ENCODE data around the gene KREMEN1.
A peak's percentile ranks its signal among the peaks of the same experiment; 100 is the strongest.

The KREMEN1 gene, protein sequence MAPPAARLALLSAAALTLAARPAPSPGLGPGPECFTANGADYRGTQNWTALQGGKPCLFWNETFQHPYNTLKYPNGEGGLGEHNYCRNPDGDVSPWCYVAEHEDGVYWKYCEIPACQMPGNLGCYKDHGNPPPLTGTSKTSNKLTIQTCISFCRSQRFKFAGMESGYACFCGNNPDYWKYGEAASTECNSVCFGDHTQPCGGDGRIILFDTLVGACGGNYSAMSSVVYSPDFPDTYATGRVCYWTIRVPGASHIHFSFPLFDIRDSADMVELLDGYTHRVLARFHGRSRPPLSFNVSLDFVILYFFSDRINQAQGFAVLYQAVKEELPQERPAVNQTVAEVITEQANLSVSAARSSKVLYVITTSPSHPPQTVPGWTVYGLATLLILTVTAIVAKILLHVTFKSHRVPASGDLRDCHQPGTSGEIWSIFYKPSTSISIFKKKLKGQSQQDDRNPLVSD

DNA sequence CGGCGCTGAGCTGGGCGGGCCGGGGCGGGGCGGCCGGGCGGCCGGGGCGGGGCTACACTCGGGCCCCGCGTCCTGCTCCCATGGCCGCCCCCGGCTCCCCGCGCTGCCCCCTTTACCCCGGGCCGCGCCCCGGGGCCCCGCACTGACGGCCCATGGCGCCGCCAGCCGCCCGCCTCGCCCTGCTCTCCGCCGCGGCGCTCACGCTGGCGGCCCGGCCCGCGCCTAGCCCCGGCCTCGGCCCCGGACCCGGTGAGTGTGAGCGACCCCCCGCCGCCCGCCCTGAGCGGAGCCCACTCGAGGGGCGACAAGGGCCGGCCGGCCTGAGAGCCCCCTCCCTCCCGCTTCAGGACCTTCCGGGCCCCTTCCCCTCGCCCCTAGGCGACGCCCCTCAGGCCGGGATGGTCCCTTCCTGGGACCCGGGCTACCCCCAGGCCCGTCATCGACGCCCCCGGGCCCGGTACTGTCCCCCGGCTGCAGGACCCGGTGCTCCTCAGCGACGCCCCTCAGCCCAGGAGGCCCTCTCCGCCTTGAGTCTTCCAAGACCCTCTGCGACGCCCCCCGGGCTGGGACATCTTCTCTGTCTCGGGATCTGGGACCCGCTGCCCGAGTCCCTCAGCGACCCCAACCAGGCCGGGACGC, at the start of gene KREMEN1:
Gene KREMEN1, plus strand, starts transcription at position 57 of the 639 bp plus-strand sequence. Its CDS starts 96 bp downstream, at position 153.
- Histone ChIP-seq H3K36me3 (ENCODE audit: control insufficient read depth, insufficient read depth, low read length) (no peaks in the 10 kb centered on the region), H3K9ac (ENCODE audit: low read depth, low read length) (no peak within 1 kb of the TSS), H3K4me1 (ENCODE audit: control insufficient read depth, insufficient read depth, low read length) (peaks cover 7% of the 10 kb centered on the region; the same call in 1 of the 2 replicates), H3K9me3 (ENCODE audit: control insufficient read depth, insufficient read depth, low read length) (no peaks in the 10 kb centered on the region), H3K4me3 (ENCODE audit: low read depth, low read length) (peak within 1 kb of the TSS; percentile 69), H3K27me3 (ENCODE audit: control insufficient read depth, insufficient read depth, low read length) (peaks cover 64% of the 10 kb centered on the region), H3K27ac (ENCODE audit: low read depth, low read length) (no peak within 1 kb of the TSS)

DNA sequence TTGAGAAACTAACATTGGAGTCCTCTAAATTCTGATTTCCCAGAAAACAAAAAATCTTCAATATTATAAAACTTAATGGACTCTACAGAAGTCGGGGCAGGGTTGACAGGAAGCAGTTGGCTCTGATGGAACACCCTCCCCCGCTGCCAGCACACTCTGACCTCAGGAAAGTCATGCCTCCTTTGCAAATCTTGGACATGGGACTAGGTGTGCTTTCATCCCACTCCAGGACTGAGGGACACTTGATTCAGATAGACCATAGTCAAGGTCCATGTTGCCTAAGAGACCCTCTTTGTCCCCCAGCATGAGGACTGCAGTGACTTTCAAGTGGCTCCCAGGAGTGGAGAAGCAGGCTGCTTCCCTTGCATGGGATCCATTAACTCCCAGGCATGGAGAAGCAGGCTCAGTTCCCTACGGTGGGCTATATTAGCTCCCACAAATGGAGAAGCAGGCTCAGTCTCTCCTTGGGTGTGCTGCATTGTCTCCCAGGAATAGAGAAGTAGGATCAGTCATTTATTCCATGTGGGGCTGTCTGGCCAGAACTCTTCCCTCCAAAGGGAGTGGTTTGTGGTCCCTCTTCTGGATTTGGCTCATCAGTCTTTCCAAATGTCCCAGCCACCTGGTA, 49.6 kb upstream of the KREMEN1 start:
- no peak overlapping the region for H3K4me3 ChIP-seq (ENCODE audit: low read depth, low read length)
- H3K9me3 ChIP-seq (ENCODE audit: control insufficient read depth, insufficient read depth, low read length): no peaks in the 10 kb centered on the region
- no peak overlapping the region for H3K27ac ChIP-seq (ENCODE audit: low read depth, low read length)
- H3K36me3 ChIP-seq (ENCODE audit: control insufficient read depth, insufficient read depth, low read length): no peaks in the 10 kb centered on the region
- peaks cover 10% of the 10 kb centered on the region; the same call in 1 of the 2 replicates for H3K4me1 ChIP-seq (ENCODE audit: control insufficient read depth, insufficient read depth, low read length)
- H3K27me3 ChIP-seq (ENCODE audit: control insufficient read depth, insufficient read depth, low read length): no peaks in the 10 kb centered on the region
- no peak overlapping the region for H3K9ac ChIP-seq (ENCODE audit: low read depth, low read length)

DNA sequence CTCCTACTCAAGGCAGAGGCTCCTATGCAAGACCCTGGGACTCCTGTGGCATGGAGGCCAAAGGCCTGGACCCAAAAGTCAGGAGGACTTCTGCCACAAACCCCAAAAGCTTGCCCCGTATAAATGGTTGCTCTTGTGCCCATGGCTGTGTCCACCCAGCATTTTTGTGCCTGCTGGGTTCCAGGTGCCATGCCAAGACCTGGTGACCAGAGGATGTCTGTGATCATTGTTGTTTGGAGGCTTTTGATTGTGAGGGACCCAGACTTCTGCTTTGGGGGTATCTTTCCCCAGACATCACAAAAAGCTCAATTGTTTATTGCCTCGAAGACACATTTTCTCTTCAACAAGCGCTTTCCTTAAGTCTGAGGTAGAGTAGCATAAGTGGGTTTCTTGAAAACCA, 46.3 kb upstream of the KREMEN1 start:
- H3K4me1 ChIP-seq (ENCODE audit: control insufficient read depth, insufficient read depth, low read length): peaks cover 31% of the 10 kb centered on the region
- no peak overlapping the region for H3K4me3 ChIP-seq (ENCODE audit: low read depth, low read length)
- no peaks in the 10 kb centered on the region for H3K36me3 ChIP-seq (ENCODE audit: control insufficient read depth, insufficient read depth, low read length)
- H3K27ac ChIP-seq (ENCODE audit: low read depth, low read length): no peak overlapping the region
- H3K9ac ChIP-seq (ENCODE audit: low read depth, low read length): no peak overlapping the region
- H3K27me3 ChIP-seq (ENCODE audit: control insufficient read depth, insufficient read depth, low read length): no peaks in the 10 kb centered on the region
- H3K9me3 ChIP-seq (ENCODE audit: control insufficient read depth, insufficient read depth, low read length): no peaks in the 10 kb centered on the region

DNA sequence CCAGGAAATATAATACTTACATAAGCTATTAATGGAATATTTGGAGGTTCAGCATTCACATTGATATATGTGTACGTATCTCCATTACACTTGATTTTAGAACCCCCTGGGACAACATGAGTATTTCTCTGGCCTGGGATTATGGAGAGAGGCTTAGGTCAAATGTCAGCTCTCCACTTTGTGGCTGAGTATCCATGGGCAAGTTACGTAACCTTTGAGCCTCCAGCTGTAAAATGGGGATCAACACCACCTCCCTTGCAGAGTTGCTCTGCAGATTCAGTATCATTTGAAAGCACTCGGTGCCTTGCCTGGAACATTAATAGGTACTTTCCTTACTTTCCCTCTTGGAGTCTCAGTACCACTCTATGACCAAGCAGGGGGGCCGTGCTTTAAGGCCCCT, 44.4 kb upstream of the KREMEN1 start:
- no peak overlapping the region for H3K27ac ChIP-seq (ENCODE audit: low read depth, low read length)
- H3K4me1 ChIP-seq (ENCODE audit: control insufficient read depth, insufficient read depth, low read length): peaks cover 33% of the 10 kb centered on the region
- H3K9ac ChIP-seq (ENCODE audit: low read depth, low read length): no peak overlapping the region
- no peaks in the 10 kb centered on the region for H3K27me3 ChIP-seq (ENCODE audit: control insufficient read depth, insufficient read depth, low read length)
- no peaks in the 10 kb centered on the region for H3K9me3 ChIP-seq (ENCODE audit: control insufficient read depth, insufficient read depth, low read length)
- H3K36me3 ChIP-seq (ENCODE audit: control insufficient read depth, insufficient read depth, low read length): no peaks in the 10 kb centered on the region
- H3K4me3 ChIP-seq (ENCODE audit: low read depth, low read length): no peak overlapping the region

DNA sequence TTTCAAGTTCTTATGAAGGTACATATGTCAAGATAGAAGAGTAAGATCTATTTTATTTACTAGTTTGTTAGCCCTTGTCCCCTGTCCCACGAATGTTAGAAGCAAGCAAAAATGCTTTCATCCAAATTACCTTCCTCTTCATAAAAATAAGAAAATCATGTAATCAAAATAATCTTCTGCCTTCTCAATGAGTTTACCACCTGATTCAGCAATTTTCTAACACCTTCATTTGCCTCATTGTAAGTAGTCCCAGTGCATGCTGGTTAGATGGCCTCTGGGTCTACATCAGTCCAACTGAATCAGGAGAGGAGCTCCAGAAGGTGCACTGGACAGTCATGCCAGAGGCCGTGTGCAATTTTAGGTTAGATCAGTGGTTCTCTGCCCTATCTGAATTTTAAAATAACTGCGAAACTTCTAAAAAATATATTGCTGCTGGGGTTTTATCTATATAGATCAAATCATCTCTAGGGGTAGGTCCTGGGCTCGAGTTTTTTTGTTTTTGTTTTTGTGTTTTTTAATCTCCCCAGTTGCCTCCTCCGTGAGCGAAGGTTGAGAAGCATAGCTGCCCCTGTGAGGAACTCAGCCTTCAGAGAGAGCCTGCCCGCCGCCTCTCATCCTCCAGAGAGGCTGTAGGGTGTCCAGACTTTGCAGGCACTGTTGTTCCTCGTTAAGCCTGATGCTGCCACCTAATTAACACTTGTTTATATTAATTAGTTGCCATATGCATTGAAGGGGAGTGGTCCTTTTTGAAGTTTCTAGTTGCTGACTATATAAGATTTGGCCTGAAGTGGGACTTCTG, 43.4 kb upstream of the KREMEN1 start:
- no peaks in the 10 kb centered on the region for H3K27me3 ChIP-seq (ENCODE audit: control insufficient read depth, insufficient read depth, low read length)
- H3K9me3 ChIP-seq (ENCODE audit: control insufficient read depth, insufficient read depth, low read length): no peaks in the 10 kb centered on the region
- no peak overlapping the region for H3K9ac ChIP-seq (ENCODE audit: low read depth, low read length)
- H3K4me1 ChIP-seq (ENCODE audit: control insufficient read depth, insufficient read depth, low read length): peaks cover 33% of the 10 kb centered on the region
- peak overlapping the region; percentile 62 for H3K4me3 ChIP-seq (ENCODE audit: low read depth, low read length)
- no peaks in the 10 kb centered on the region for H3K36me3 ChIP-seq (ENCODE audit: control insufficient read depth, insufficient read depth, low read length)
- H3K27ac ChIP-seq (ENCODE audit: low read depth, low read length): peak overlapping the region; percentile 96

DNA sequence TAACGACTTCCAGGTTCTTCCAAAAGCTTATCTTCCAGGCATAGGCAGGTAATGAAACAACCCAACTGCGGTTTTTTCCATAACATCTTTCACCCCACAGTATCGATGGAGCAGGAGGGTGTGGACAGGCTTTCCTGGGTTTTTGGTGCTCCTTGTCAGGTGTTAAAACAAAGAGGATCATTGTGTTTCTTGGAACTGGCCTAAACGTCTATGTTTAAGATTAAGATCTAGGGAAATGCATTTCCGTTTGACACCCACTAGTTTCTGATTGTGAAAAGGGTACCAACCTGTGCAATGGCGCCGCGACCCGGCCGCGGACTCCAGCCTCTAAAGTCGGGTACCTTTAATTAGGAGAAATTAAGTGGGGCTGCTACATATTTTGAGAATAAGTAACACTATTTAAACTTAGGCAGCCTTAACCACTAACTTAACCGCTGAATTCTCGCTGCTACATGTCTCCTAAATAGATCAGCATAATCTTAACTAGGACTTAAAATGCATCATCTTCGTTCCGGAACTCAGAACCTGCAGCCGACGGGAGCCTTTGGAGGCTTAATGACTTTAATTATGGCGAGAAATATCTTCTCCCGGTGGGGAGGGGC, 42.7 kb upstream of the KREMEN1 start:
- H3K9ac ChIP-seq (ENCODE audit: low read depth, low read length): peak overlapping the region; percentile 55; the same call in 1 of the 2 replicates
- no peaks in the 10 kb centered on the region for H3K36me3 ChIP-seq (ENCODE audit: control insufficient read depth, insufficient read depth, low read length)
- no peaks in the 10 kb centered on the region for H3K27me3 ChIP-seq (ENCODE audit: control insufficient read depth, insufficient read depth, low read length)
- H3K4me3 ChIP-seq (ENCODE audit: low read depth, low read length): peak overlapping the region; percentile 62
- H3K27ac ChIP-seq (ENCODE audit: low read depth, low read length): peak overlapping the region; percentile 96
- no peaks in the 10 kb centered on the region for H3K9me3 ChIP-seq (ENCODE audit: control insufficient read depth, insufficient read depth, low read length)
- H3K4me1 ChIP-seq (ENCODE audit: control insufficient read depth, insufficient read depth, low read length): peaks cover 33% of the 10 kb centered on the region

DNA sequence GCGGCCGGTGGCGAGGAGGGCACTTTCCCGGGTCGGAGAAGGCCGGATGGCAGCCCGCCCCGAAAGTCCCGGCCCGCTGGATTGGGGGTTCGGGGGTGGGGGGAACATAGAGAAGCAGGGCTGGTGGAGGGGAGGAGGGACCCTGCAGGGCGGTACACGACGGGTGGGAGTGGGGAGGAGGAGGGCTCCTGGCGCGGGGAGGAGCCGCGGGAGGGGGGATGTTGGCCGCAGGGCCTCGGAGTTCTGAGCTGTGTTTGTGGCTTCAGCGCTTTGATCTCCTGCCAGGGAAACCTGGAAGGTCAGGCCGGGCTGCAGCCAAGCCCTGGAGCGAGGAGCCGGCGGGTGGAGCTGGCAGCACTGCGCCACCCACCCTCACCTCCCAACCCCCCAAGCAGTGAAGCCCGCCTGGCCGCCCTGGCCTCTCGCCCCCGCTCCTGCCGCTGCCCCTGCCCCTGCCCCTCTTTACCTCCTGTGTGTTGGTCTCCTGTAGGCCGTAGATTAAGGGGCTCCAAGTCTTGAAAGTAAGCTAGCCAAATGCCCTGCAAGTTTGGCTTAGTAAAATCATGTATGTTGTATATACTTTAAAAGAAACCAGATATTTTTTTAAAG, 42.1 kb upstream of the KREMEN1 start:
- H3K4me1 ChIP-seq (ENCODE audit: control insufficient read depth, insufficient read depth, low read length): peaks cover 33% of the 10 kb centered on the region

DNA sequence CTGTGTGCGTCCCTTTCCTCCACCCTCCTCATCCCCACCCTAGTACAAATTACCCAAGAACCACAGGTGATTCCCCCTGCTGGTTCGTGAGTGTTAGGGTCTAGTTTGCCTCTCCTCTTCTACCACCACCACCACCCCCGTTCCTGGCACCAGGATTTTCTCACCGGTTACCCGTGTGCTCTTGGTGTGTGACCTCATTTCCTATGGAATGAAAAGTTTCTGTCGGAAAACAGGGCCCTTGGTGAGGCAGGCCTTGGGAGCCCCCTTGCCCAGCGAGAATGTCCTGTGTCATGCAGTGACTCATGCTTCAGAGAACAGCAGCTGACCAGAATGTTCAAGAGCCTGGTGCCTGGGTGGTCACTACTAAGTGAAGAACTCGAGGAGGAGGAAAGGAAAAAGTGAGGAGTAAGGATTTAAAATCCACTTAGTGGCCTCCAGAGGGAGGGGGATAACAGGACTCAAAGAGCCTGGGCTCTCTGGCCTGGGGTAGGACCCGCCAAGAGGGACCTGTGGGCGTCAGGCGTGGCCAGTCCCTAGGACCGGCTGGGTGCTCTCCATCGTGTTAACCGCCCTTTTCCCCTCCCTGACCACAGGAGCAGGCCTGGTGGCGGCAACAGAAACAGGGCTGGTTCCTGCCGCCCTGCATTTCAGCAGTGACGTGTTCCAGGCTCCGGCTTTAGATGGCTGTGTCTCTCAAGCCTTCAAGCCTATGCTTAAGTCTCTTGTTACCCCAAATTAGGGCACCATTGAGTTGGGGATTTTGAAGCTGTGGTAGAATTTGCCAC, 41.4 kb upstream of the KREMEN1 start:
- Histone ChIP-seq H3K36me3 (ENCODE audit: control insufficient read depth, insufficient read depth, low read length) (no peaks in the 10 kb centered on the region), H3K4me1 (ENCODE audit: control insufficient read depth, insufficient read depth, low read length) (peaks cover 33% of the 10 kb centered on the region), H3K9ac (ENCODE audit: low read depth, low read length) (peak overlapping the region; percentile 23), H3K9me3 (ENCODE audit: control insufficient read depth, insufficient read depth, low read length) (no peaks in the 10 kb centered on the region), H3K27me3 (ENCODE audit: control insufficient read depth, insufficient read depth, low read length) (no peaks in the 10 kb centered on the region), H3K27ac (ENCODE audit: low read depth, low read length) (peak overlapping the region; percentile 96), H3K4me3 (ENCODE audit: low read depth, low read length) (peak overlapping the region; percentile 62)

More for the DNA sequence above, 42.1 kb upstream of the KREMEN1 start:
- Histone ChIP-seq H3K36me3 (ENCODE audit: control insufficient read depth, insufficient read depth, low read length) (no peaks in the 10 kb centered on the region), H3K9ac (ENCODE audit: low read depth, low read length) (peak overlapping the region; percentile 55), H3K4me3 (ENCODE audit: low read depth, low read length) (peak overlapping the region; percentile 62), H3K27me3 (ENCODE audit: control insufficient read depth, insufficient read depth, low read length) (no peaks in the 10 kb centered on the region), H3K9me3 (ENCODE audit: control insufficient read depth, insufficient read depth, low read length) (no peaks in the 10 kb centered on the region), H3K27ac (ENCODE audit: low read depth, low read length) (peak overlapping the region; percentile 96)

DNA sequence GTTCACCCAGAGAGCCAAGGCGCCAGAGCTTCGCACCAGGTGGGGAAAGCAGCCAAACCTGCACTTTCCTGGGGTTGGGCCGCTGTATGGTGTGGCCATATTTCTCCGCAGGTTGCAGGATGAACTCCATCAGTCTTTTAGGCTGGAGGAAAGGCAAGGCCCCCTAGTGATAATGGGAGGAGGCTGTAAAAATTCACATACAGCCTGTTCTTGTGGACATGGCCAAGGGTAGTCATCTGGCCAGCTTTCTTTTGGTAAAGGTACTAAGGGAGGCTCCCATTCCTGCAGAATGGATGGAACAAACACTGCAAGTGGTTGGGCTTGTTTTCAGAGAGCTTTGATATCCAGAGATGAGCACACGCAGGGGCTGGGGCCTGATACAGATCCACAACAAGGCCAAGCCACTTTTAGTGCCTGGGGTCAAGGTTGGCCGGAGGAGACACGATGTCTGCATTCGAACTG, 40.8 kb upstream of the KREMEN1 start:
- H3K27me3 ChIP-seq (ENCODE audit: control insufficient read depth, insufficient read depth, low read length): no peaks in the 10 kb centered on the region
- no peaks in the 10 kb centered on the region for H3K9me3 ChIP-seq (ENCODE audit: control insufficient read depth, insufficient read depth, low read length)
- peaks cover 33% of the 10 kb centered on the region for H3K4me1 ChIP-seq (ENCODE audit: control insufficient read depth, insufficient read depth, low read length)
- H3K27ac ChIP-seq (ENCODE audit: low read depth, low read length): peak overlapping the region; percentile 96
- no peaks in the 10 kb centered on the region for H3K36me3 ChIP-seq (ENCODE audit: control insufficient read depth, insufficient read depth, low read length)
- peak overlapping the region; percentile 23 for H3K9ac ChIP-seq (ENCODE audit: low read depth, low read length)
- H3K4me3 ChIP-seq (ENCODE audit: low read depth, low read length): no peak overlapping the region

Data from HUES48 (cell line).